CD14-positive monocyte (primary cell): Measurements from ENCODE around the gene CDCA3. TPM values are rescaled to one million over a fixed set of nuclear protein-coding genes. Genes with fewer than 3 reads are reported as not detected.
A peak's percentile ranks its signal among the peaks of the same experiment; 100 is the strongest.

Experiments used
- DNase-seq, 3 donors: peaks; one replicate each; pipeline ENCODE4 v3.0.0-alpha.2; 2011 to 2022
- H2AFZ ChIP-seq: 2 replicates; pipeline ENCODE4 v1.6.0; 2012; ENCODE audit warnings: mild to moderate bottlenecking, low read depth, low read length, inconsistent platforms; ENCODE audit not compliant: insufficient read depth, poor library complexity, severe bottlenecking
- H3K27ac ChIP-seq, 2 donors: 1 replicate in 1 of 2; 2 replicates in 1 of 2; pipeline ENCODE4 v1.5.1; 2012 to 2013; ENCODE audit warnings: low read length in 2 of 2, control low read depth in 1 of 2, inconsistent platforms in 1 of 2, low read depth in 1 of 2, mild to moderate bottlenecking in 1 of 2
- H3K27me3 ChIP-seq, 2 donors: one replicate each; pipeline versions ENCODE4 v1.6.0 to v1.6.1; 2011 to 2013; ENCODE audit warnings: low read length in 2 of 2; ENCODE audit not compliant: control insufficient read depth in 2 of 2, insufficient read depth in 2 of 2
- H3K36me3 ChIP-seq, 2 donors: replicated peaks in 1 of 2; 1 replicate in 1 of 2; 2 replicates in 1 of 2; pipeline versions ENCODE4 v1.5.1 to v1.6.1; 2012 to 2013; ENCODE audit warnings: low read length in 2 of 2, control low read depth in 1 of 2, inconsistent platforms in 1 of 2, mild to moderate bottlenecking in 1 of 2; ENCODE audit not compliant: insufficient read depth in 2 of 2, control insufficient read depth in 1 of 2
- H3K4me1 ChIP-seq, 2 donors: 1 replicate in 1 of 2; 2 replicates in 1 of 2; pipeline versions ENCODE4 v1.5.1 to v1.6.1; 2012 to 2013; ENCODE audit warnings: low read length in 2 of 2, control low read depth in 1 of 2, inconsistent platforms in 1 of 2, mild to moderate bottlenecking in 1 of 2, moderate library complexity in 1 of 2; ENCODE audit not compliant: insufficient read depth in 2 of 2, control insufficient read depth in 1 of 2
- H3K4me2 ChIP-seq: replicated peaks from 2 replicates; pipeline ENCODE3; 2012; ENCODE audit warnings: low read length, moderate library complexity, mild to moderate bottlenecking; ENCODE audit not compliant: poor library complexity, severe bottlenecking; ENCODE audit errors: extremely low read depth
- H3K4me3 ChIP-seq, 3 experiments: fragments of 200-600 bp in 1 of 3; sonication (generic) in 1 of 3; replicated peaks in 1 of 3; 1 replicate in 2 of 3; 2 replicates in 1 of 3; pipeline ENCODE4 v1.5.1; 2011 to 2013; ENCODE audit warnings: low read length in 3 of 3, mild to moderate bottlenecking in 3 of 3, control low read depth in 2 of 3, low read depth in 2 of 3, inconsistent platforms in 1 of 3, moderate library complexity in 1 of 3
- H3K79me2 ChIP-seq: 2 replicates; pipeline ENCODE4 v1.6.0; 2012; ENCODE audit warnings: mild to moderate bottlenecking, control low read depth, inconsistent platforms, low read length, moderate library complexity; ENCODE audit not compliant: insufficient read depth
- H3K9ac ChIP-seq: 2 replicates; pipeline ENCODE4 v1.6.0; 2017; ENCODE audit warnings: low read length, mild to moderate bottlenecking; ENCODE audit not compliant: insufficient read depth, poor library complexity, severe bottlenecking
- H3K9me3 ChIP-seq, 2 donors: replicated peaks in 1 of 2; 1 replicate in 1 of 2; 2 replicates in 1 of 2; pipeline versions ENCODE4 v1.5.1 to v1.6.1; 2012 to 2013; ENCODE audit warnings: low read length in 2 of 2, control low read depth in 1 of 2; ENCODE audit not compliant: control insufficient read depth in 1 of 2, insufficient read depth in 1 of 2
- H4K20me1 ChIP-seq: 2 replicates; pipeline ENCODE4 v1.6.0; 2012; ENCODE audit warnings: mild to moderate bottlenecking, low read length, control low read depth, moderate library complexity; ENCODE audit not compliant: insufficient read depth
- H3K27ac Mint-ChIP-seq, 7 donors: one replicate each; pipeline ENCODE4 v1.8.0; 2020; ENCODE audit warnings: mild to moderate bottlenecking in 7 of 7, mixed read lengths in 7 of 7, moderate library complexity in 6 of 7, inconsistent platforms in 2 of 7
- H3K27me3 Mint-ChIP-seq, 3 donors: one replicate each; pipeline ENCODE4 v1.8.0; 2021 to 2022; ENCODE audit warnings: low read depth in 3 of 3, mild to moderate bottlenecking in 3 of 3, mixed read lengths in 3 of 3, moderate library complexity in 3 of 3, inconsistent platforms in 1 of 3
- H3K36me3 Mint-ChIP-seq, 2 donors: one replicate each; pipeline ENCODE4 v1.8.0; 2020; ENCODE audit warnings: mixed read lengths in 2 of 2, inconsistent platforms in 1 of 2, mild to moderate bottlenecking in 1 of 2
- H3K4me1 Mint-ChIP-seq: one replicate; pipeline ENCODE4 v1.8.0; 2020; ENCODE audit warnings: mild to moderate bottlenecking, mixed read lengths
- H3K4me3 Mint-ChIP-seq, 2 donors: one replicate each; pipeline ENCODE4 v1.8.0; 2020; ENCODE audit warnings: mild to moderate bottlenecking in 2 of 2, mixed read lengths in 2 of 2, moderate library complexity in 1 of 2
- H3K9me3 Mint-ChIP-seq, 7 donors: one replicate each; pipeline ENCODE4 v1.8.0; 2020 to 2022; ENCODE audit warnings: mixed read lengths in 7 of 7, mild to moderate bottlenecking in 6 of 7, moderate library complexity in 6 of 7, inconsistent platforms in 2 of 7
- CTCF ChIP-seq: fragments of 200-600 bp; IDR thresholded peaks from one replicate; pipeline ENCODE4 v1.8.0; 2022; ENCODE audit warnings: antibody characterized with exemption, mild to moderate bottlenecking
- WGBS: methylation state at CpG from one replicate; pipeline ENCODE4 v1.1.5; 2013; ENCODE audit warnings: missing lambda C conversion rate; ENCODE audit not compliant: insufficient coverage; 5-methylcytosine and 5-hydroxymethylcytosine counted together
- intact Hi-C, 2 donors: fragments of 100-400 bp; cut with micrococcal nuclease; formaldehyde crosslinking; loops; one replicate each; pipeline versions ENCODE4 v1.15.0 to v1.15.1; 2023
- polyA plus RNA-seq, 3 donors: library from polyadenylated mRNA; depleted of rRNA in 1 of 3; unstranded in 2 of 3; stranded (reverse) in 1 of 3; fragments of 300-500 nt in 2 of 3; fragments of >200 nt in 1 of 3; fragmentation: Illumina TruSeq in 2 of 3; gene quantifications; 1 replicate in 2 of 3; 2 replicates in 1 of 3; pipeline ENCODE4 v1.2.3, GENCODE V29; 2012 to 2021

The CDCA3 gene
- polyA plus RNA-seq, 3 donors: 0.57 to 0.61 (median 0.59) TPM

- intact Hi-C loops: no loop called here
- Histone ChIP-seq H3K36me3 (no peaks in the 10 kb centered on the region), H3K4me2 (no peak overlapping the region), H3K27me3 (no peaks in the 10 kb centered on the region), H3K4me3 (no peak overlapping the region), H4K20me1 (no peaks in the 10 kb centered on the region), H3K9me3 (no peaks in the 10 kb centered on the region), H3K79me2 (no peaks in the 10 kb centered on the region), H3K4me1 (peaks cover 3 to 4% of the 10 kb centered on the region in 2 donors), H3K9ac (no peak overlapping the region), H3K27ac (no peak overlapping the region), H2AFZ (no peak overlapping the region)
- no peak for DNase-seq
- no peak for TF ChIP-seq CTCF
- Mint-ChIP-seq H3K27ac (peak overlapping the region in 2 of 7 donors; percentile 20 to 78), H3K9me3 (no peaks in the 10 kb centered on the region), H3K27me3 (peaks cover 0 to 4% (median 3%) of the 10 kb centered on the region in 3 donors), H3K4me3 (no peak overlapping the region), H3K36me3 (no peaks in the 10 kb centered on the region), H3K4me1 (no peaks in the 10 kb centered on the region)
- 96% methylated on average over 11 of the region's 16 CpGs for WGBS
Measured at GRCh38 chr12:6838854-6839253, 12.2 kb downstream of the CDCA3 start.

GRCh38 chr12:6837370-6838060 lies 13.6 kb downstream of the CDCA3 start:
- H2AFZ ChIP-seq: no peak overlapping the region
- H3K4me1 ChIP-seq: peaks cover 3 to 4% of the 10 kb centered on the region in 2 donors
- no peaks in the 10 kb centered on the region for H4K20me1 ChIP-seq
- Mint-ChIP-seq H3K9me3 (no peaks in the 10 kb centered on the region), H3K36me3 (no peaks in the 10 kb centered on the region), H3K27me3 (no peaks in the 10 kb centered on the region), H3K4me1 (no peaks in the 10 kb centered on the region), H3K4me3 (no peak overlapping the region), H3K27ac (no peak overlapping the region)
- no peak overlapping the region for H3K4me3 ChIP-seq
- intact Hi-C loops: no loop called here
- DNase-seq: no peak
- no peaks in the 10 kb centered on the region for H3K79me2 ChIP-seq
- no peaks in the 10 kb centered on the region for H3K27me3 ChIP-seq
- H3K9ac ChIP-seq: no peak overlapping the region
- no peaks in the 10 kb centered on the region for H3K36me3 ChIP-seq
- TF ChIP-seq CTCF: no peak
- H3K27ac ChIP-seq: no peak overlapping the region
- H3K9me3 ChIP-seq: no peaks in the 10 kb centered on the region
- no peak overlapping the region for H3K4me2 ChIP-seq
- 97% methylated on average over 17 of the region's 26 CpGs for WGBS
